ENCODE results near the gene C1QL3.

Gene C1QL3

DNA sequence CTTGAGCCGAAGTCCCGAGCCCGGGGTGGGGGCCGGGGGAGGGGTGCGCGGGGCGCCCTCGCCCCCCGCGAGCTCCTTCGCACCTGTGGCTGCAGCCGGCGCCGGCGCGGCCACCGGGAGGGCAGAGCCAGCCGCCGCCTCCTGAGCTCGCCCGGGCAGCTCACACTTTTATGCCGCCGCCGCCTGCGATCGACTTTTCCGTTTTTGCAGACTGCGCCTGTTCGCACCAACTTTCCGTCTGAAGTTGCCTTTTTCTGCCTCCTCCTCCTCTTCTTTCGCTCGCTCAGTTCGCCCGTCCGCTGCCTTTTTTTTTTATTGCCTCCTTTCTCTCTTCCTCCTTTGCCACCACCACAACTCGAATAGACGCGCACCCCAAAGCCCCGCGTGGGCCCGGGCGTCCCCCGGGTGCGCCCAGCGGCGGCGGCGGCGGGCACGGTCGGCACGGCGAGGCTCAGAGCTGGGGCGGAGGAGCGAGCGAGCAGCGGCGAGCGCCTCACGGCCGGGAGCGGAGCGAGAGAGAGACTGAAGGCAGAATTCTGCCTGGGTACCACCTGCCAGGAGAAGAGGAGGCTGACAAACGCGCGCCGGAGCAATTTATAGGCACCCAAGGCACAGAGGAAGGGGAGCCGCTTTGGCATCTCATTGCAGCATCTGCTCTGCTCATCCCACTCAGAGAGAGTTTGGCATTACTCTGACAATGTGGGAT lies at the start of gene C1QL3:
Gene C1QL3, minus strand, starts transcription at position 569 of the 706 bp plus-strand sequence. CDS start 814 bp downstream, outside the sequence.
- DNase-seq: peak; percentile 27 to 43

DNA sequence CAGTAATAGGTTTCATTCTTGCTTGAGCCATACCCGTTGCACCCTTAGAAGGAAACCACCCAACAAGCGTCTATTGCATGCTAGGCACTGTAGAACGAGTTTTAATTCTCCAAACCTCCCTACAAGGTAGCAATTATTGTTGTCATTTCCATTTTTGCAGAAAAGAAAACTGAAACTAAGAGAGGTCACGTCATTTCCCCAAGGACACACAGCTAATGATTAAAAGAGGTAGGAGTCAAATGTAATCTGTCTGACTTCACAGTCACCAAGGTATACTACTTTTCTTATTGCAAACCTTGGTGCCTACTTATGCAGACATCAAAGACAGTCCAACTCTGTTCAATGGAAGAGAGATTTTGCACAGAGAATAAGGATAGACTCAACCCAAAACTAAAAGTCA lies 49.1 kb upstream of the C1QL3 start:
- no peak for DNase-seq

DNA sequence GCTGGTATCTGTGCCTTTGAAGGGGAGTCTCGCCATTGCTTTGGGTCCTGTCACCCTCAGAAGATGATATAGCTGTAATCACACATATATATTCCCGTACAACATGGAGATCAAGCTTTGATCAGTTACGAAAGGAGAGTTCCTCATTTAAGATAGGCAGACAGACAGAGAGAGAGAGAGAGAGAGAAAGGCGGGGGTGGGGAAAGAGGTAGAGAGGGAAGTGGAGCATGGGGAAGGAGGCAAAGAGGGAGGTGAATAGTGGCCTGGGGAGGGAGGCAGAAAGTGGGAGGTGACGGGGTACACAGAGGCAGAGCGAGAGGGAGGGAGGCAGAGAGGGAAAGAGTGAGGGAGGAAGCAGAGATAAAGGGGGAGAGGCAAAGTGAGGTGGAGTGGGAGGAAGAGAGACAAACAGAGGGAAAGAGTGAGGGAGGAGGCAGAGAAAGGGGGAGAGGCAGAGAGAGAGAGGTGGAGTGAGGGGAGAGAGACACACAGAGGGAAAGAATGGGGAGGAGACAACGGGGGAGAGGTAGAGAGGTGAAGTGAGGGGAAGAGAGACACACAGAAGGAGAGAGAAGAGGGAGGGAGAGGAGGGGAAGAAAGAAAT lies 44.6 kb upstream of the C1QL3 start:
- DNase-seq: no peak

DNA sequence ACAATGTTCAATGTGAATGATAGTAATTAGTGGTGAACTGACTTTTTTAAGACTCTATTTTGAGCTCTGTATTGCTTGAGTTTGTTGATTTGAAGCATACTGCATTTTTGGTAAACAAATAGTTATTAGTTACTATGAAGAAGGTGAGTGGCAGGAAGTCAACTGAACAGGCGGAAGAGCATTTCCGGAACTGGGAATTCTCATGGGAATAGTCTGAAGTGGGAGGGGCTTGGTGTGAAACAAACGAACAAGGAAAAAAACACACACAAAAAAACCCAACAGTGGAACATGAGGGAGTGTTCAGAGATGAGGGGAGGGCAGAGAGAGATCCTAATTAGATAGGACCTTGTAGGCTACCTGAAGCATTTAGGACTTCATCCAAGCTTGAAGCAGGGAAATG lies 43.9 kb upstream of the C1QL3 start:
- no peak for DNase-seq

DNA sequence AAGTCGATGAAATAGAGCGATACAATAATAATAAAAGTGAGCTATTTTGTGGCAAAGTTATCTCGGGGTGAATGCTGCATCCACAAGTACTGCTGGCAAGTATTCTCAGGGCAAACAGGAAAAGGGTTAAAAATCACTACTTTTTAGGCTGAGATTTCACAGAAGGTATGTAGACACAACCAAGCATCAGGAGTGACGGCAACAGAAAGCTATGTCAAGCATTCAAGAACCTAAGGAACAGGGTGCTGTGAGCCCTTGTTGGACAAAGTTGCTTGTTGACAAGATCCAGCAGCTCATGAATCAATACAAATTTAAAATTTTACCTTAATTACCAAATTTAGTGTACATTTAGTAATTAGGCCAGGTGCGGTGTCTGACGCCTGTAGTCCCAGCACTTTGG lies 41.2 kb upstream of the C1QL3 start:
- DNase-seq: no peak

DNA sequence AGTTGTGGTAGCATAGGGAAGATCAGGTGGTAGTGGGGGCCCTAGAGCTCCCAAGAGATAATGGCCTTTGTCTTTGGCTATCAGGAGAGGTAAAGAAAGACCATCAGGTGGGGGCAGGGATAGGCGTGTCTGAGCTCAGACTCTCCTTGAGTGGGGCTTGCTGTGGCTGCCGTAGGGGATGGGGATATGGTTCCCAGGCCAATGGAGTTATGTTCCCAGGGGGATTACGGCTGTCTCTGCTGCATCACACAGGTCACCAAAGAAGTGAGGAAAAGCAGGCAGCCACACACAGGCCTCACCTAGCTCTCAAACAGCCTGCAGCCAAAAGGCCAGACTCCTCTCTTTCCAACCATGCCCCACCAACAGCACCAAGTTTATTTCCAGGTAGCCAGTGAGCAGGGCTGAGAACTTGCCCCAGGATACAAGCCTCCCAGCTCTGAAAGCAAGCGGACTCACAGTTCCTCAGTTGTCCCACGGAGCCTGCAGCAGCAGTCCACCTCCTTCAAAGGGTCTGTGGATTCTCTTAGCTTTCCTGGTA lies 37.6 kb upstream of the C1QL3 start:
- no peak for DNase-seq

DNA sequence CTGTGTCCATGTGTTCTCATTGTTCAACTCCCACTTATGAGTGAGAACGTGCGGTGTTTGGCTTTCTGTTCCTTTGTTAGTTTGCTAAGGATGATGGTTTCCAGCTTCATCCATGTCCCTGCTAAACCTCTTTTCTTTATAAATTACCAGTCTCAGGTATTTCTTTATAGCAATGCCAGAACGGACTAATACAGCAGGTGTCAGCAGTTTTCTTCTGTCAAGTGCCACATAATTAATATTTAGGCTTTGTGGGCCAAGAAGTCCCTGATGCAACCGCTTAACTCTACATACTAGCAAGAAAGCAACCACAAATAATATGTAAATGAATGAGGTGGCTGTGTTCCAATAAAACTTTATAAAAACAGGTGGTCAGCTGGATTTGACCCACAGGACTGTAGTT lies 26.3 kb upstream of the C1QL3 start:
- no peak for DNase-seq

DNA sequence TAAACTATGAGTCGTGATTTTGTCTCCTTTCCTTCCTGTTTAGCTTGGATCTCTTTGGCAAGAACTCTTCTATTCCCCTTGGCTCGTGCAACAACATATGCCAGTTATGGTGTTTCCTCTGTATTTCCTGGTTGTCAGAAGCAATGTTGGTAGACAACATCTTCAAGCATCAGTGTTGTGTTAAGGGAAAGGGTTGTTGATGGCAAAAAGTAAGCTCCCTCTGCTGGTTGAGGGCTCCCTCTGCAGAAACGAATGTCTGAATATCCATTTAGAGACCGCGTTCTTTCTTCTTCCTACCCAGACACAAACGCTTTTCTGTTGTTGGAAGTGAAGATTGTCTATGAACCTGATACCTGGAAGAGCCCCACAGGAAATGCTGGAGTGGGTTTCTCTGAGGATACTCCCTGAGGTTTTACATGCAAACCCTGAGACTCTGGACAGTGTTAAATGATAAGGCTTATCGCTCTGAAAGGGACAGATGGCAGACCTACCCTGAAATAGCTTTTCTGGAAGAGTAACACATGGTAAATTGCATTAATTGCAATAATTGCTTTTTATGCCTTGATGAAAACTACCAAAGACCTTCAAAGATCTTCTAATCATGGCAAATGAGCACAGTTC lies 23.5 kb upstream of the C1QL3 start:
- DNase-seq: no peak

DNA sequence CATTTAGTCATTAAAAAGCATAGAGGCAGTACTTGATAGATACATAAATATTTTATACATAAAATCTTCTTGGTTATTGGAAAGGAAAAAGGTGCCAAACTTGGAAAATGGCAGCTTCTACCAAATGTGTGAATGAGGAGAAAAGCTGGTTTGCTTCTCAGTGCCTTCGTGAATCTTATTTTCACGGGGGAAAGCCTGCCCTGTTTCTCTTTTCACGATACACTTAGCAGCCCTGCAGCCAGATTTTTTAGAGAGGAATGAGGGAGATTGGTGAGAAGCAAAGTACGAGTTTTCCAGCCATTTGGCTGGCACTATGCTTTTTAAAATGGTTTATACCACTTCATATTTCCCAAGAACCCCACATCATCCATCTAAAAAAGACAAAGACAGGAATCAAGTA lies 22.9 kb upstream of the C1QL3 start:
- DNase-seq: no peak

DNA sequence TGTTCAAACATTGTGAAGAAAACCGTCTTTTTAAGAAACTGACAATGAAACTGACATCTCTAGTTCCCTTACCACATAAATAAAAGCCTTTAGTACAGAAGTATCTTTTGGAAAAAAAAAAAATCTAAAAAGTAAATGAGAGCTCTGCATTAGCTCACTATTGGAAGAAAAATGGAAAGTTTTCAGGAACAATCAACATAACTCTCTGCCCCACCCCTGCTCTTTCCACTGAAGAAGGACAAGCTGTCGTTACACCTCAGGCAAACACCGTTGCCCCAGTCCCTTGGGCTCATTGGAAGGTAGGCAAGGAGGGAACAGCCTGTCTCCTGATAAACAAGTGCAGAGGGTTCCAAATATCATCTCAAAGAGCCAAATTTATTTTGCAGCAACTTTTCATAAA lies 22.4 kb upstream of the C1QL3 start:
- DNase-seq: no peak

DNA sequence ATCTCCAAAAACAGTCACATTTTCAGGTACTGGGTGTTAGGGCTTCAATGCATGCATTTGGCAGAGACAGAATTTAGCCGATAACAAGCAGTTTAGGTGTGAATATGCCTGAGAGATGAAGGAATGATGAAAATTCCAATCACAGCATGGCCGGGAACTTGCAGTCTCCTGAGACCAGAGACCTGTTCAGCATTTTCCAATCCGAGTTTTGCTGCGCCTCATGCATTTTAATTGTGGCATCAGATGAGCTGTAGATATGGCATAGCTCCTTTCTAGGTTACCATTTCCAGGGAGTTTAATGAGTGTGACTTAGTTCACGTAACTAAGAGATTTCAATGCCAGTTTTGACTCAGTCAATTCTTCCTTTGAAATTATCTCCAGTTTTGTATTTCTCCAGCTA lies 14.5 kb upstream of the C1QL3 start:
- no peak for DNase-seq

DNA sequence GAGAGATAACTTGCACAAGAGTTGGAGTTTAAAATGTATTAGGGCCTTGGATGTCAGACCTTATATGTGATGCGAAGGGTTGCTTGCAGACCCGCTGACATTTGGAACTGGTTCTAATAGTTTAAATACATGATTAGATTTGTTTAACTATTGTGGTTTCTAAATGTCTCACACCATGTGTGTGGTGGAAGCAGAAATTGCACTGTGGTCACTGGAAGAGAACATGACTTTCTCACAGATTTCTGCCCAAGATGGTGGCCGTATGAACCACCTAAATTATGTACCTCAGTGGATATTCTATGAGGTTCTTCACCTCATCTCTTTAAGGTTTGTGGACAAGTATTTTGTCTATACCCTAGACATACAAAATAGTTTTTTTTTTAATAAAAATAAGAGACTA lies 8.2 kb upstream of the C1QL3 start:
- no peak for DNase-seq

DNA sequence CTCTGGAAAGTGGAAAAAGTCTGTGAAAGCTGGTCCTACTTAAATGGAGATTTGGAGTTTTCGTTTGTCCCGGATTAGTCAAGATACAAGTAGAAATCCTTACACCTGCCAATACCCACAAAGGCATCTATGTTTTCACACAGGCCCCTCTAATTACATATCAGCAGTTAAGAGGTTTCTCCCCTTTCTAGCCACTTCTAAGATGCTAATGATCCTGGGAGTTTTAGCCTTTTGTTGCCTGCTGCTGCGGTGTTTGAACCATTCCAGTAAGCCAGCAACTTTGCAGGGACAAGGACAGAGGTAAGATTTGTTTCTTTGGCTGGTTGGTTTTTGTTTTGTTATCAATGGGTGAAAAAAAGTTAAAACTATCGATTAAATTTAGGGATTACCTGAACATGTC lies 5.8 kb upstream of the C1QL3 start:
- no peak for DNase-seq

DNA sequence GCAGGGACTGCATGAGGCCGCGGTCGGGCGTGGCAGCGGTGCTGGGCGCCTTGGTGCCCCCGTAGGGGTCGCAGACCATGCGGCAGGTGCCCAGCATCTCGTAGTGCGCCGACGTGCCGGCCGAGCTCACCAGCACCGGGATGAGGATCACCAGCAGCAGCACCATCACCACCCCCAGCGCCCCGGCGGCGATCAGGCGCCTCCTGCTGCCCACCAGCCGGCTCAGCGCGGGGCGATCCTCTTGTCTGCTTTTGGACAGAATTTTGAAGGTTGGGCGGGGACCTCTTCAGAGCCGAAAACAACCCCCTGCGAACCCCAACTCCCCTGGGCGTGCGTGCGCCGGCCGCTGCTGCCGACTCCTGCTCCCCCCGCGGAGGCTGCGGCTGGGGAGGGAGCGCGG lies 779 bp downstream of the C1QL3 start:
- peak; percentile 31 to 60 for DNase-seq

DNA sequence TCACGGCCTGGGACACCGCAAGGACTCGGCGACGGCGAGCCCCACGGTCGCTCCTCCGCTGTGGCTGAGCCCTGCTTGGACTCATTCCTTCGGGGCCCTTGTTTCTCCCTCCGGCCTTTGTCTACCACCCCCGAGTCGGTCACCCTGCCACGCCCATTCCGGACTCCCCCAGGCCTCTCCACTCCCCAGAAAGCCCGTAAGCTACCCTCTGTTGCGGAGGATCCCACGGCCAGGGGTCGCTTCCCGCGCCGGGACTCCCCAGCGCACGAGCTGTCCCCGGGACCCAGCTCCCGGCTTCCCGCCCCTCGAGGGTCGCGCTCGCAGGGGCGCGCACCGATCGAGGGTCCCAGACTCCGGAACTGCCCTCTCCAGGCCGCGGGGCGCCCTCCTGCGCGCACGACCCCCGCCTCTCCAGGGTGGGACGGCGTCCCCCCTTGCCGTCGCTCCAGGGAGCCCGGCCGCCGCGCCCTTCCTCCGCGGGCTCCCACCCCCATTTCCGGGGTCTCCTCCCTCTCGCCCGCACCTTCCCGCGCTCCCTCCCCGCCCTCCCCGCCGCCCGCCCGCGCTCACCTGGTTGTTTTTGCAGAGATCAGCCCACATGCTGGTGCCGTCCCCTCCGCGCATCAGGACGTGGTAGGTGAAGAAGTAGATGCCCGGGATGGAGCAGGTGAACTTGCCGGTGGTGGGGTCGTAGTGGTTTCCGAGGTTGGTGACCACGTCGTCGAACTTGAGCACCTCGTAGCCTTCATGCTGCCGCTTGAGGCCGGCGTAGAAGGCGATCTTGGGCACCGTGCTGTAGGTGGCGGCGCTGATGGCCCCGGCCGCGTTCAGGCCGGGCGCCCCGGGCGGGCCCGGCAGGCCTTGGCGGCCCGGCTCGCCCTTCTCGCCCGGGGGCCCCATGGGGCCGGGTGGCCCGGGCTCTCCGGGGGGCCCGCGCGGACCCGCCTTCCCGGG lies 1.5 kb downstream of the C1QL3 start:
- peak in 1 of 2 donors; percentile 26 for DNase-seq

DNA sequence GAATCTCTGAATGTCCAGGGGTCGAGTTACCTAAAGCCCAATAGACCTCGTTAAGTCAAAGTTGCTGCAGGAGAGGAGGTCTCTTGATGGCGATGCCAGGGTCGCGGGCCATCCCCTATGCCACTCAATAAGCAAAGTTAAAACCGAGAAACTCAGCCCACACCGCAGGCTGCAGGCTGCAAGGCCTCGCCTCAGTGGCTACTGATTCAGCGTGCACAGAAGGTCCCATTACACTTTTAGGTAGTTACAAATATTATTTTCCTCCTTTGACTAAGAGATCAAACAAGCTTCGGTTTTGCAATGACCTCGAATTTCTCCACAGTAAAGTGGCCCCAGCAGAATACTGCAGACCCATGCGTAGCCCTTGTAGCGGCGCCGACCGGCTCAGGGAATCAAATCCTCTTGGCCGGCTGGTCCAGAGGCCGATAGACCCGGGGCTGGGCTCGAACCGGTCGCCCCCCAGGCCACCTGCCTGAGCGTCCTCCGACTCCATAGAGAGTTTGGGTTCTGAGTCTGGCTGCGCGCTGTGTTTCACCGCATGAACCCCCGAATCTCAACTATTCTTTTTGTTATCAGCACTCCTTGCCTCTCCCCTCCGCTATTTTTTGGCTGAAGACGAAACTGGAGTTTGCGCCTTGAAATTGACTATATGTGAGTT lies 2.3 kb downstream of the C1QL3 start:
- DNase-seq: no peak

DNA sequence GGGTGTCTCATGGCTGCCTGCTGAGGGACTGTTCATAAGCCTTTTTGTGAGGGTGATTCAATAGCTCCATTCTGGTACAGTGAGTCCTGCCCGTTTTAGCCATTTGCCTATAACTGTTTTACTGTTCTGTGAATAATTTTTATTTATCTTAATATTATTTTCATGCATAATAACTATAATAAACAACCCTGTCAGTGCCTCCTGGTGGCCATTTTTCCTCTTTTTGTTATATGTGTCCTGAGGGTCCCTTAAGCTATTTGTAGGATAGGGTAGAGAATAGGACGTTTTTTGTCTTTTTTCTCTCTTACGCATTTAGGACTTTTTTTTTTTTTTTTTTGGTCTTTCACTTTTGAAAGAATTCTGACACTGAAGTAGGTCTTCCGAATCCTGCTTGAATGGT lies 2.9 kb downstream of the C1QL3 start:
- DNase-seq: no peak

DNA sequence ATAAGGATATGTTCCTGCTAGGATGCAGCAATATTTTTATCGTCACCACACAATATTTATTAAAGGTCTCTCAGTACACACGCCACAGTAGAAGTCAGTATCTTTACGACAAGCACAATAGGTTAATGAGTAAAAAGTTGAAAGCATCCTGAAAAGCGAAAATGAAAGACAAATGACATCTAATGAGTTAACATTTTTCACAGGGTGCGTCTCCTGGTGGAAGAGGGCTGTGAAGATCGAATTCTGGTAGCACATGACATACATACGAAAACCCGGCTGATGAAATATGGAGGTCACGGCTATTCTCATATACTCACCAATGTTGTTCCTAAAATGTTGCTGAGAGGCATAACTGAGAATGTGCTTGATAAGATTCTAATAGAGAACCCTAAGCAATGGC lies 10.8 kb downstream of the C1QL3 start:
- no peak for DNase-seq

DNA sequence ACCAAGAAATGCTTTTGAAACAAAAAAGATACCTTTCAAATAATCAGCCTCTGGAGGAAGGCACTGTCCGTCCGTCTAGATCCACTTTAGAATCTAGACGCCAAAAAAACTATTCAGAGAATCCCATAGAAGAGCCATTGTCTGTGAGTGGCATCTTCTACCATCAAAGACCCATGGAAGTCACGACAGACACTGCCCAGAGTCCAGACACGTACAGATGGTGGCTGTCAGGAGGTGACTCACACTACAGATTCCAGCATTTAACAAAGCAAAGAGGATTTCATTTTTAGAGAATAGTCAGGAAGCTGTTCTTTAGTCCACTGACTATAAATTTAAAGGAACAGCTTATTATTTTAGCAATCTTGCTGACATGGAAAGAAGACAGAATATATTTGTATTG lies 11.7 kb downstream of the C1QL3 start:
- no peak for DNase-seq

DNA sequence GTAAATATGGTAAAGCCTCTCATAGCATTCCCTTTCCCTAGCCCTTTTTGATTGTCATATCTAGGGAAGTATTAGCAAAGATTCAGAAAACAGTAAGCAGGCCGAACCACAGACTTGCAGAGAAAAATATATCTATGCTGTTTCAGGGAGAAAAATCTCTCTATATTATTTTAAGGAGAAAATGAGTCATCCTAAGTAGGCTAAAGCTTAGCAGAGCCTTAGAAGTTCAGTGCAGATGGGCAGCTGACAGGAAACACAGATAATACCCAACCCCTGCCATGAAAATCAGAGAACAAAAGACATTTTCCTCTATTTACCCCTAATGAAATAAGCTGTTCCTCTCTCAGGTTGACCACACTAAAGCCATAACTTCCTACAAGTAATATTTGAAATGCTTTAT lies 16.5 kb downstream of the C1QL3 start:
- DNase-seq: no peak

DNA sequence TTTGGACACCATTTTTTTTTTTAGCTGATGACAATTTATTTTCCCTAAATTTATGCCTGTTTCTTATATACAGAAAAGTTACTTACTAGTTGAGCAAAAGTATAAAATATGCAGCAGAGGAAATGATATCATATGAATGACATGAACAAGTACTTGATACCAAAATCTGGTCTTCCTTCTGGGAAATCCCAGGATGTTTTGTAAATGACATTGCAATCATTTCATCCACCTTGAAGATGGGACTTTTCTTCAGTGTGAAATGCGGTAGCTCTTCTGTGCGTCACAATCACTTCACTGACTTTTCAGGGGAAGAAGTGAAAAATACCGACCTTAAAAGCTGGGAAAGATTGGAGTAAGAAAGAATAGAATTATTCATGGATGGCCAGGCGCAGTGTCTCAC lies 23.8 kb downstream of the C1QL3 start:
- DNase-seq: no peak

DNA sequence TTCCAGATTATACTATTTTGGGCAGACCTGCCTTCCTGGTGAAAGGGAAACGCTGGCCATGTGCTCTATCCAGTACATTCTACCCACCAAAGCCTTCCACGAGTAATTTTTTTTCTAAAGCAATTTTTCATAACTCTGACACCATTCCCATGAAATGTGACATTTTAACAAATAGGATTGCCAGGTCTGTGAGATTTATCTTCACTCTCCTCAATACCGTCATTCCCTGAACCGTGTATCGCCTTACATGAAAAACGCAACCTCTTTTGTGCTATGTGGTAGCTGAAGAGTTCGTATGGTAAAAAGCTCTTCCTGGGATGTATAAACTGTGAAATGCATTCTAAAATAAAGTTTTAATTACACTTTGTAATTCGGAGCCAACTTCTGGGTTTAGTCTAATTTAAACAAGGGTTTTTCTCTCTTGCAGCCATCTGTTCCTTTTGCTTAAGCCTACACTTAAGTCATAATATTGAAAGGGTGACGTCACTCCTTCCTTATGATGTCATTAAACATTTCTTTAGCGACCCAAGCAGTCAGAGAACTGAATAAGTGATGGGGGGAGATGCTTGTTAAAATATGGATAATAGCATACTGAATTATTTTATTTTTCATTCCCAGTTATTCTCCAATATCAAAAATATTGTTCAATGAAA lies 27.7 kb downstream of the C1QL3 start:
- no peak for DNase-seq

Data from stimulated activated CD4-positive, alpha-beta T cell treated with anti-CD3 and anti-CD28 coated beads, Interleukin-2, amount 100 ng/mL, for 24 hours (primary cell).